GM12878 (cell line): Measurements from ENCODE around the gene GTSE1. TPM values are rescaled to one million over a fixed set of nuclear protein-coding genes. Genes with fewer than 3 reads are reported as not detected.

Experiments used
- ATAC-seq: fragments of 200-7000 bp; cut with Tn5 transposase; 3 replicates; pipeline ENCODE4 v1.9.1; 2020; ENCODE audit warnings: mild to moderate bottlenecking, moderate library complexity
- BruUV-seq: library from RNA; stranded (reverse); fragments of 400-500 nt; replicated peaks from 2 replicates; lab custom pipeline; 2021; lab: Mats Ljungman, UMichigan
- CTCF ChIA-PET: fragments of 300-600 bp; sonication (Branson Sonifier 250); formaldehyde crosslinking; extraction: SDS; loops from one replicate; lab custom pipeline; 2021; ENCODE audit warnings: inconsistent platforms; lab: Yijun Ruan, JAX
- POLR2A ChIA-PET: fragments of 350-600 bp; formaldehyde crosslinking; extraction: SDS; loops from one replicate; lab custom pipeline; 2021; ENCODE audit warnings: inconsistent platforms; lab: Charles Lee
- RAD21 ChIA-PET: fragments of 300-600 bp; sonication (Branson Sonifier 250); formaldehyde crosslinking; loops from one replicate; lab custom pipeline; 2023; ENCODE audit warnings: antibody characterized with exemption; ENCODE audit not compliant: unreplicated experiment; lab: Charles Lee
- SMC1A ChIA-PET: fragments of 300-600 bp; sonication (Branson Sonifier 250); formaldehyde crosslinking; loops from one replicate; lab custom pipeline; 2023; ENCODE audit not compliant: unreplicated experiment, uncharacterized antibody; lab: Charles Lee
- DNase-seq: peaks from one replicate; pipeline ENCODE4 v3.0.0-alpha.2; 2011; ENCODE audit warnings: low read depth, low spot score
- FAIRE-seq: peaks from 3 replicates; lab custom pipeline; 2011; peaks lifted over from hg19 to GRCh38; lab: Jason Lieb, UNC
- H2AFZ ChIP-seq: 2 replicates; pipeline ENCODE4 v1.6.0; 2011; ENCODE audit warnings: low read depth, low read length, control low read depth; ENCODE audit not compliant: control insufficient read depth
- H3K27ac ChIP-seq: 2 replicates; pipeline ENCODE4 v1.5.1; 2011; ENCODE audit warnings: control low read depth; ENCODE audit not compliant: control insufficient read depth, insufficient read depth
- H3K27me3 ChIP-seq, 2 experiments: replicated peaks in 1 of 2; 2 replicates each; pipeline versions ENCODE4 v1.6.0 to v1.6.1; 2011; ENCODE audit warnings: low read length in 1 of 2; ENCODE audit not compliant: control insufficient read depth in 2 of 2, insufficient read depth in 2 of 2
- H3K36me3 ChIP-seq, 2 experiments: 2 replicates each; pipeline ENCODE4 v1.5.1; 2011; ENCODE audit warnings: low read length in 1 of 2; ENCODE audit not compliant: control insufficient read depth in 2 of 2, insufficient read depth in 2 of 2
- H3K4me1 ChIP-seq: 2 replicates; pipeline ENCODE4 v1.6.1; 2011; ENCODE audit warnings: mild to moderate bottlenecking, low read length, moderate library complexity, mixed read lengths; ENCODE audit not compliant: control insufficient read depth, insufficient read depth
- H3K4me2 ChIP-seq: 2 replicates; pipeline ENCODE4 v1.6.0; 2011; ENCODE audit warnings: control low read depth; ENCODE audit not compliant: control insufficient read depth, insufficient read depth
- H3K4me3 ChIP-seq: fragments of 200-600 bp; sonication (generic); 2 replicates; pipeline ENCODE4 v1.5.1; 2016
- H3K79me2 ChIP-seq: 2 replicates; pipeline ENCODE4 v1.6.0; 2011; ENCODE audit warnings: low read length; ENCODE audit not compliant: control insufficient read depth, insufficient read depth
- H3K9ac ChIP-seq: 2 replicates; pipeline ENCODE4 v1.8.0; 2011; ENCODE audit warnings: low read length, control low read depth, mixed read lengths; ENCODE audit not compliant: control insufficient read depth, insufficient read depth
- H3K9me3 ChIP-seq: replicated peaks from 3 replicates; pipeline ENCODE4 v1.5.1; 2011; ENCODE audit warnings: mild to moderate bottlenecking, low read length; ENCODE audit not compliant: control insufficient read depth, insufficient read depth
- H4K20me1 ChIP-seq: 2 replicates; pipeline ENCODE4 v1.6.0; 2011; ENCODE audit not compliant: control insufficient read depth, insufficient read depth
- BACH1 ChIP-seq: fragments of 450-650 bp; IDR thresholded peaks from 2 replicates; pipeline ENCODE4 v1.6.1; 2017; ENCODE audit warnings: mild to moderate bottlenecking, borderline replicate concordance
- CHD1 ChIP-seq: IDR thresholded peaks from 2 replicates; pipeline ENCODE4 v1.6.1; 2012; ENCODE audit warnings: low read depth, low read length, improper control_type of control experiment
- EED ChIP-seq: sonication (generic); IDR thresholded peaks from 2 replicates; pipeline ENCODE4 v1.6.1; 2016; ENCODE audit warnings: antibody characterized with exemption, low read depth
- FOXK2 ChIP-seq: fragments of 450-650 bp; IDR thresholded peaks from 2 replicates; pipeline ENCODE4 v1.6.1; 2017; ENCODE audit warnings: mild to moderate bottlenecking, moderate library complexity
- HDAC2 ChIP-seq: fragments of 200-600 bp; sonication (generic); IDR thresholded peaks from 2 replicates; pipeline ENCODE4 v1.6.1; 2017
- NR2C1 ChIP-seq: fragments of 450-650 bp; IDR thresholded peaks from 2 replicates; pipeline ENCODE4 v1.6.1; 2017; ENCODE audit warnings: antibody characterized with exemption, mild to moderate bottlenecking, moderate library complexity
- RAD21 ChIP-seq: IDR thresholded peaks from 2 replicates; pipeline ENCODE4 v1.6.1; 2011; ENCODE audit warnings: mild to moderate bottlenecking, low read depth, low read length, moderate library complexity; ENCODE audit not compliant: insufficient read depth
- RBBP5 ChIP-seq: fragments of 200-600 bp; sonication (generic); conservative IDR thresholded peaks from 2 replicates; pipeline ENCODE4 v1.6.1; 2016
- REST ChIP-seq: IDR thresholded peaks from 2 replicates; pipeline ENCODE4 v1.6.1; 2012; ENCODE audit warnings: mild to moderate bottlenecking, low read depth, low read length
- SREBF1 ChIP-seq: IDR thresholded peaks from 2 replicates; pipeline ENCODE4 v1.6.1; 2012; ENCODE audit warnings: mild to moderate bottlenecking, low read length
- TCF12 ChIP-seq: IDR thresholded peaks from 2 replicates; pipeline ENCODE4 v1.6.1; 2011; ENCODE audit warnings: low read depth, mild to moderate bottlenecking, low read length
- WGBS: methylation state at CpG from one replicate; pipeline ENCODE4 v1.1.6; 2016; ENCODE audit warnings: low lambda C conversion rate; ENCODE audit not compliant: insufficient replicate concordance, insufficient coverage; ENCODE audit errors: missing lambda C conversion rate; 5-methylcytosine and 5-hydroxymethylcytosine counted together
- in situ Hi-C: fragments of 300-500 bp; cut with MboI; formaldehyde crosslinking; loops from 9 replicates; pipeline ENCODE4 v1.14.3; 2018; ENCODE audit warnings: mixed read lengths
- intact Hi-C: fragments of 100-400 bp; cut with micrococcal nuclease; formaldehyde crosslinking; loops from one replicate; pipeline ENCODE4 v1.14.2; 2022; ENCODE audit not compliant: unreplicated experiment
- polyA plus RNA-seq, 11 experiments: library from polyadenylated mRNA; depleted of rRNA in 4 of 11; unstranded in 6 of 11; stranded (reverse) in 5 of 11; fragments of >200 nt; fragmentation: Nextera tagmentation in 4 of 11; fragmentation: Illumina TruSeq in 1 of 11; extraction: Ambion mirVana in 4 of 11; extraction: Trizol in 1 of 11; gene quantifications; 1 replicate in 1 of 11; 2 replicates in 10 of 11; pipeline versions ENCODE4 v1.2.1 to v1.2.3, GENCODE V29; 2011 to 2016; ENCODE audit warnings: inconsistent platforms in 2 of 11, missing spikeins in 2 of 11, low read depth in 1 of 11
- total RNA-seq, 4 experiments: library from RNA; depleted of rRNA in 3 of 4; stranded (reverse); fragments of >200 nt in 3 of 4; fragmentation: Illumina TruSeq in 1 of 4; extraction: Trizol in 1 of 4; gene quantifications; 2 replicates each; pipeline versions ENCODE4 v1.2.1 to v1.2.3, GENCODE V29; 2013 to 2021
- TF ChIP-seq, protein P1 (sequence below): IDR thresholded peaks from 2 replicates; pipeline ENCODE4 v1.6.1; 2012; ENCODE audit warnings: improper control_type of control experiment, low read depth, low read length; ENCODE audit not compliant: insufficient replicate concordance

The GTSE1 gene
- total and polyA plus RNA-seq, 10 of the 15 experiments (the other 5 are each of a cell fraction or from before 2014, with no cell fraction given) = 6.6 to 46.2 (median 32.3) TPM

- no peak for FAIRE-seq
- WGBS = 3% methylated on average over 3 of the region's 3 CpGs
- POLR2A ChIA-PET = no interaction called here
Observed at GRCh38 chr22:46376111-46376510, 79.4 kb downstream of the GTSE1 start.

More at GRCh38 chr22:46376111-46376510, 79.4 kb downstream of the GTSE1 start:
- Histone ChIP-seq H3K79me2 (no peaks in the 10 kb centered on the region), H2AFZ (no peak overlapping the region), H3K4me3 (no peak overlapping the region), H3K9ac (no peak overlapping the region), H3K4me1 (peaks cover 6% of the 10 kb centered on the region), H3K27me3 (no peaks in the 10 kb centered on the region), H3K36me3 (no peaks in the 10 kb centered on the region), H4K20me1 (no peaks in the 10 kb centered on the region)
- ChIA-PET SMC1A (no interaction called here), CTCF (no interaction called here), RAD21 (no interaction called here)
- in situ Hi-C loops = no loop called here
- DNase-seq = no peak
- BruUV-seq = no TSS peak
- ATAC-seq = no peak
- no peak for TF ChIP-seq RAD21
- TF ChIP-seq CHD1 = no peak
- TF ChIP-seq NR2C1 = no peak
- no peak for TF ChIP-seq REST
- TF ChIP-seq, protein P1, sequence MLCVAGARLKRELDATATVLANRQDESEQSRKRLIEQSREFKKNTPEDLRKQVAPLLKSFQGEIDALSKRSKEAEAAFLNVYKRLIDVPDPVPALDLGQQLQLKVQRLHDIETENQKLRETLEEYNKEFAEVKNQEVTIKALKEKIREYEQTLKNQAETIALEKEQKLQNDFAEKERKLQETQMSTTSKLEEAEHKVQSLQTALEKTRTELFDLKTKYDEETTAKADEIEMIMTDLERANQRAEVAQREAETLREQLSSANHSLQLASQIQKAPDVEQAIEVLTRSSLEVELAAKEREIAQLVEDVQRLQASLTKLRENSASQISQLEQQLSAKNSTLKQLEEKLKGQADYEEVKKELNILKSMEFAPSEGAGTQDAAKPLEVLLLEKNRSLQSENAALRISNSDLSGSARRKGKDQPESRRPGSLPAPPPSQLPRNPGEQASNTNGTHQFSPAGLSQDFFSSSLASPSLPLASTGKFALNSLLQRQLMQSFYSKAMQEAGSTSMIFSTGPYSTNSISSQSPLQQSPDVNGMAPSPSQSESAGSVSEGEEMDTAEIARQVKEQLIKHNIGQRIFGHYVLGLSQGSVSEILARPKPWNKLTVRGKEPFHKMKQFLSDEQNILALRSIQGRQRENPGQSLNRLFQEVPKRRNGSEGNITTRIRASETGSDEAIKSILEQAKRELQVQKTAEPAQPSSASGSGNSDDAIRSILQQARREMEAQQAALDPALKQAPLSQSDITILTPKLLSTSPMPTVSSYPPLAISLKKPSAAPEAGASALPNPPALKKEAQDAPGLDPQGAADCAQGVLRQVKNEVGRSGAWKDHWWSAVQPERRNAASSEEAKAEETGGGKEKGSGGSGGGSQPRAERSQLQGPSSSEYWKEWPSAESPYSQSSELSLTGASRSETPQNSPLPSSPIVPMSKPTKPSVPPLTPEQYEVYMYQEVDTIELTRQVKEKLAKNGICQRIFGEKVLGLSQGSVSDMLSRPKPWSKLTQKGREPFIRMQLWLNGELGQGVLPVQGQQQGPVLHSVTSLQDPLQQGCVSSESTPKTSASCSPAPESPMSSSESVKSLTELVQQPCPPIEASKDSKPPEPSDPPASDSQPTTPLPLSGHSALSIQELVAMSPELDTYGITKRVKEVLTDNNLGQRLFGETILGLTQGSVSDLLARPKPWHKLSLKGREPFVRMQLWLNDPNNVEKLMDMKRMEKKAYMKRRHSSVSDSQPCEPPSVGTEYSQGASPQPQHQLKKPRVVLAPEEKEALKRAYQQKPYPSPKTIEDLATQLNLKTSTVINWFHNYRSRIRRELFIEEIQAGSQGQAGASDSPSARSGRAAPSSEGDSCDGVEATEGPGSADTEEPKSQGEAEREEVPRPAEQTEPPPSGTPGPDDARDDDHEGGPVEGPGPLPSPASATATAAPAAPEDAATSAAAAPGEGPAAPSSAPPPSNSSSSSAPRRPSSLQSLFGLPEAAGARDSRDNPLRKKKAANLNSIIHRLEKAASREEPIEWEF = no peak
- no peak for TF ChIP-seq SREBF1
- no peak for TF ChIP-seq TCF12
- no peak for TF ChIP-seq RBBP5
- no peak for TF ChIP-seq EED
- TF ChIP-seq HDAC2 = no peak
- TF ChIP-seq FOXK2 = no peak
- TF ChIP-seq BACH1 = no peak
- TF ChIP-seq, all 136 proteins: peak for 0
- intact Hi-C loops = no loop called here
- Histone ChIP-seq H3K27ac (no peak overlapping the region), H3K9me3 (peaks cover 3% of the 10 kb centered on the region; the same call in 2 of the 3 replicates), H3K4me2 (no peak overlapping the region)
